ENCODE data around the gene TNFAIP2. TPM values are rescaled to one million over a fixed set of nuclear protein-coding genes. Genes with fewer than 3 reads are reported as not detected.

TNFAIP2 gene
- total RNA-seq, 1 donor: 240 TPM

GRCh38 chr14:103121846-103122584 lies 1.2 kb upstream of the TNFAIP2 start:
- peak; percentile 68 for DNase-seq (ENCODE audit: low read depth)
- no peak overlapping the region for H3K4me3 ChIP-seq (ENCODE audit: low read depth, low read length)
- TF ChIP-seq CTCF (IDR thresholded peaks at IDR 0.05; ENCODE audit: insufficient read depth, low read depth, low read length): no peak

DNA sequence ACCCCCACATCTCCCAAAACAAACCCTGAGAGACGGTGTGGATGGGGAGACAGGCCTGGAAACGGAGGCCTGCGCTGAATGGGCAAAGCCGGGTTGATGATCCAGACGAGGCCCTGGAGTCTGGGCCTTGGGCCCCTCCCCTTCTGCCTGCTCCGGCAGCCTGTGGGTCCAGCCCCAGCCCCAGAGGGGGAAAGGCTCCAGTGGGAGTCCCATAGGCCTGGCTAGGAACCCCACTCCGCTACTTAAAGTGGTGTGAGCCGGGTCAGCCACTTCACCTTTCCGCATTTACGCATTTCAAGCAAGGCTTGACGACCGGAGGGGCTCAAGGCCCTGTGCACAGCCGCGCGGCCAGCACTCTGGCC lies 695 bp upstream of the TNFAIP2 start:
- no peak for TF ChIP-seq CTCF (IDR thresholded peaks at IDR 0.05; ENCODE audit: insufficient read depth, low read depth, low read length)
- peak overlapping the region; percentile 1 for H3K4me3 ChIP-seq (ENCODE audit: low read depth, low read length)
- DNase-seq (ENCODE audit: low read depth): no peak

- peak; percentile 44 for TF ChIP-seq CTCF (IDR thresholded peaks at IDR 0.05; ENCODE audit: insufficient read depth, low read depth, low read length)
- DNase-seq (ENCODE audit: low read depth): peak; percentile 58
- peak overlapping the region; percentile 54 for H3K4me3 ChIP-seq (ENCODE audit: low read depth, low read length)
Measured at GRCh38 chr14:103123634-103124500, 606 bp downstream of the TNFAIP2 start.

GRCh38 chr14:103124501-103125001 lies 1.3 kb downstream of the TNFAIP2 start:
- H3K4me3 ChIP-seq (ENCODE audit: low read depth, low read length): peak overlapping the region; percentile 54
- DNase-seq (ENCODE audit: low read depth): no peak
- no peak for TF ChIP-seq CTCF (IDR thresholded peaks at IDR 0.05; ENCODE audit: insufficient read depth, low read depth, low read length)

GRCh38 chr14:103125098-103126070 lies 2.1 kb downstream of the TNFAIP2 start:
- DNase-seq (ENCODE audit: low read depth): no peak
- H3K4me3 ChIP-seq (ENCODE audit: low read depth, low read length): no peak overlapping the region
- TF ChIP-seq CTCF (IDR thresholded peaks at IDR 0.05; ENCODE audit: insufficient read depth, low read depth, low read length): no peak

Measured in fibroblast of villous mesenchyme (primary cell).